Tibial artery (tissue), 4 donors: ENCODE results near the gene KLK5.
"Not testable (repeated sequence)": the region's sequence is repeated elsewhere in the genome, so short reads cannot be mapped to it uniquely, and the experiment has no call there.

Source experiments
- DNase-seq, 2 donors: peaks; one replicate each; pipeline ENCODE4 v3.0.0-alpha.2; 2019
- H3K27ac ChIP-seq, 2 donors: fragments of 200-600 bp; sonication (generic) in 1 of 2; 1 replicate in 1 of 2; 2 replicates in 1 of 2; pipeline ENCODE4 v1.5.1; 2018 to 2019; ENCODE audit warnings: mild to moderate bottlenecking in 1 of 2
- H3K27me3 ChIP-seq, 2 donors: fragments of 200-600 bp; sonication (generic) in 1 of 2; one replicate each; pipeline versions ENCODE4 v1.5.1 to v1.6.0; 2016 to 2019
- H3K36me3 ChIP-seq, 3 donors: fragments of 200-600 bp; sonication (generic) in 2 of 3; one replicate each; pipeline ENCODE4 v1.5.1; 2016 to 2019; ENCODE audit warnings: mild to moderate bottlenecking in 2 of 3
- H3K4me1 ChIP-seq, 4 donors: fragments of 200-600 bp; sonication (generic) in 2 of 4; 1 replicate in 3 of 4; 2 replicates in 1 of 4; pipeline ENCODE4 v1.5.1; 2016 to 2019
- H3K4me3 ChIP-seq, 2 donors: fragments of 200-600 bp; sonication (generic) in 1 of 2; 1 replicate in 1 of 2; 2 replicates in 1 of 2; pipeline ENCODE4 v1.5.1; 2018 to 2019; ENCODE audit warnings: mild to moderate bottlenecking in 2 of 2
- H3K9me3 ChIP-seq, 3 donors: fragments of 200-600 bp; sonication (generic) in 1 of 3; one replicate each; pipeline ENCODE4 v1.5.1; 2016 to 2019
- intact Hi-C: fragments of 100-400 bp; cut with DNase I; formaldehyde crosslinking; loops from one replicate; pipeline ENCODE4 v1.15.0; 2023; ENCODE audit warnings: low total_unique reads
- TF ChIP-seq, protein P1 (sequence below), 2 experiments: fragments of 200-600 bp in 1 of 2; fragments of 450-650 bp in 1 of 2; IDR thresholded peaks; one replicate each; pipeline ENCODE4 v1.5.1; 2017 to 2019; ENCODE audit warnings: antibody characterized with exemption in 2 of 2, mild to moderate bottlenecking in 1 of 2, moderate library complexity in 1 of 2

KLK5 gene

DNA sequence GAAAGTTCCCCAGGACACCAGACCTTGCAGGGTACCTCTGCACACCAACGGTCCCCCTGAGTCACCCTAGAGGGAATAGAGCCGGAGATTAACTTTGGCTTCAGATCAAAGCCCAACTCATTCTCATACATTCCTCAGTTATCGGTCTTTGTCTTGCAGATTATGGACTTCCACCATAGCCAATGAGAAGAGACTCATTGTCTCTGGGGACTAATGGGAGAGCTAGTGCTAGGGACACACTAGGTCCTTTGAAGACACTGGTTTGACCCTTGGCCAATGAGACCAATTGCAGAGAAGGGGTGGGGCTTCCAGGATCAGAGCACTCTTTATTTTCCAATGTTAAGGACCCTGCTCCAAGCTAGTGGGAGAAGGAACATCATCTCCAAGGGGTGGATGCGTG is 24.8 kb upstream of the KLK5 start:
- Histone ChIP-seq H3K27ac (no peak overlapping the region), H3K4me1 (no peaks in the 10 kb centered on the region), H3K4me3 (no peak overlapping the region), H3K27me3 (peaks cover 0 to 34% of the 10 kb centered on the region in 2 donors), H3K36me3 (no peaks in the 10 kb centered on the region), H3K9me3 (no peaks in the 10 kb centered on the region)
- DNase-seq = no peak
- TF ChIP-seq, protein P1, sequence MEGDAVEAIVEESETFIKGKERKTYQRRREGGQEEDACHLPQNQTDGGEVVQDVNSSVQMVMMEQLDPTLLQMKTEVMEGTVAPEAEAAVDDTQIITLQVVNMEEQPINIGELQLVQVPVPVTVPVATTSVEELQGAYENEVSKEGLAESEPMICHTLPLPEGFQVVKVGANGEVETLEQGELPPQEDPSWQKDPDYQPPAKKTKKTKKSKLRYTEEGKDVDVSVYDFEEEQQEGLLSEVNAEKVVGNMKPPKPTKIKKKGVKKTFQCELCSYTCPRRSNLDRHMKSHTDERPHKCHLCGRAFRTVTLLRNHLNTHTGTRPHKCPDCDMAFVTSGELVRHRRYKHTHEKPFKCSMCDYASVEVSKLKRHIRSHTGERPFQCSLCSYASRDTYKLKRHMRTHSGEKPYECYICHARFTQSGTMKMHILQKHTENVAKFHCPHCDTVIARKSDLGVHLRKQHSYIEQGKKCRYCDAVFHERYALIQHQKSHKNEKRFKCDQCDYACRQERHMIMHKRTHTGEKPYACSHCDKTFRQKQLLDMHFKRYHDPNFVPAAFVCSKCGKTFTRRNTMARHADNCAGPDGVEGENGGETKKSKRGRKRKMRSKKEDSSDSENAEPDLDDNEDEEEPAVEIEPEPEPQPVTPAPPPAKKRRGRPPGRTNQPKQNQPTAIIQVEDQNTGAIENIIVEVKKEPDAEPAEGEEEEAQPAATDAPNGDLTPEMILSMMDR (IDR thresholded peaks at IDR 0.05) = no peak
- intact Hi-C loops = no loop called here

DNA sequence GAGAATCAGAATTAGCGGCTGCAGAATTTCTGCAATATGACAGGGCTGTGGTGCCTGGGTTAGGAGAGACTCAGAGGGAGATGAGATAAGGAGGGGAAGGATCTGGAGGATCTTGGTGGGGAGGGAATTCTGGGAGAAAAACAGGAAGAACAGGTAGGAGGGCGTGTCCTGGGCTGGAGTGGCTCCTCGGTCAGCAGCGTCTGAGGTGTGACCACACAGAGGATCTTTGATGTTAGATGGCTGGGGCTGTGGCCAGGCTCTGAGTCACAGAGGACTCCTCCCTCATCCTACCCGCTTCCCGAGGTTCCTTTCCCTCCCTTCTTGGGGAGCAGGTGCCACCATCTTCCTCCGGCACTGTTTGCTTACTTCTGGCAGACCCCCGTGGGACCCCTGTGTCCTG is 22.9 kb upstream of the KLK5 start:
- no peaks in the 10 kb centered on the region for H3K36me3 ChIP-seq
- intact Hi-C loops = no loop called here

DNA sequence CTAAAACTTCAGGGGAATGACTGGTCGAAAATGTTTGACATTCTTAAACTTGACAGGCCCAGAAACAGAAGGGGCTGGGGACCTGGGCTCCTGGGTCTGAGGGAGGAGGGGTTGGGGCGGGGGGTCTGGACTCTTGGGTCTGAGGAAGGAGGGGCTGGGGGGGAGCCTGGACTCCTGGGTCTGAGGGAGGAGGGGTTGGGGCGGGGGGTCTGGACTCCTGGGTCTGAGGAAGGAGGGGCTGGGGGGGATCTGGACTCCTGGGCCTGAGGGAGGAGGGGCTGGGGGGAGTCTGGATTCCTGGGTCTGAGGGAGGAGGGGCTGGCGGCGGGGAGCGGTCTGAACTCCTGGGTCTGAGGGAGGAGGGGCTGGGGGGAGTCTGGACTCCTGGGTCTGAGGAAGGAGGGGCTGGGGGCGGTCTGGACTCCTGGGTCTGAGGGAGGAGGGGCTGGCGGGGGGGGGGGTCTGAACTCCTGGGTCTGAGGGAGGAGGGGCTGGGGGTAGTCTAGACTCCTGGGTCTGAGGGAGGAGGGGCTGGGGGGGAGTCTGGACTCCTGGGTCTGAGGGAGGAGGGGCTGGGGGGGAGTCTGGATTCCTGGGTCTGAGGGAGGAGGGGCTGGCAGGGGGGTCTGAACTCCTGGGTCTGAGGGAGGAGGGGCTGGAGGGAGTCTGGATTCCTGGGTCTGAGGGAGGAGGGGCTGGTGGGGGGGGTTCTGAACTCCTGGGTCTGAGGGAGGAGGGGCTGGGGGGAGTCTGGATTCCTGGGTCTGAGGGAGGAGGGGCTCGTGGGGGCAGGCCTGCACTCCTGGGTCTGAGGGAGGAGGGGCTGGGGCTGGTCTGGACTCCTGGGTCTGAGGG is 22.1 kb upstream of the KLK5 start:
- H3K4me1 ChIP-seq = no peaks in the 10 kb centered on the region
- peaks cover 0 to 19% of the 10 kb centered on the region in 2 donors for H3K27me3 ChIP-seq
- no peaks in the 10 kb centered on the region for H3K36me3 ChIP-seq
- TF ChIP-seq, protein P1 (IDR thresholded peaks at IDR 0.05) = no peak
- H3K9me3 ChIP-seq = no peaks in the 10 kb centered on the region
- H3K27ac ChIP-seq = no peak overlapping the region
- intact Hi-C loops = no loop called here
- DNase-seq = no peak
- H3K4me3 ChIP-seq = no peak overlapping the region

More for the DNA sequence above, 22.9 kb upstream of the KLK5 start:
- TF ChIP-seq, protein P1 (IDR thresholded peaks at IDR 0.05) = no peak
- H3K27me3 ChIP-seq = peaks cover 0 to 26% of the 10 kb centered on the region in 2 donors
- no peak overlapping the region for H3K27ac ChIP-seq
- DNase-seq = no peak
- H3K4me3 ChIP-seq = no peak overlapping the region
- no peaks in the 10 kb centered on the region for H3K4me1 ChIP-seq
- H3K9me3 ChIP-seq = no peaks in the 10 kb centered on the region

DNA sequence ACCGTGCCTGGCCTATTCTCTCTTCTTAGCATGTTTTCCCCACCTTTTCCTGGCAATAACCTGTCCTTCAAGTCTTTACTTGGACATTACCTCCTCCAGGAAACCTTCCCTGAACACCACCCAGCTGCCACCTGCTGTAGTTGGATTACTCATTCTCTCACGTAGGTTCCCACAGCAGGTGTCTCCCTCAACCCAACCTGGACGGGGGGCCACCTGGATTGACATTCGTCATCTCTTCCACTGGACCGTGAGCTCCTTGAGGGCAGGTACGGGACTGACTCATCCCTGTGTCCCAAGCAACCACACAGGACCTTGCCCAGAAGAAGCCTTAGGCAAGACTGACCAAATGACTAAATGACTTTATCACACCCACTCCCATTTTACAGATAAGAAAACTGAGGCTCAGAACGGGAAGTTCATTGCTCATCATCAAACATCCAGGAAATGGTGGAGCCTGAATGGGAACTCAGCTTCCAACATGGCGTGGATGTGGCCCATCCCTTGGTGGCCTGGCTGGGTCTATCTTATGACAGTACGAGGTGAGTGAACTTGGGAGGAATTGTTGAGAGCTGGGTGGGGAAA is 20.0 kb upstream of the KLK5 start:
- TF ChIP-seq, protein P1 (IDR thresholded peaks at IDR 0.05) = no peak
- Histone ChIP-seq H3K27me3 (peaks cover 0 to 26% of the 10 kb centered on the region in 2 donors), H3K36me3 (no peaks in the 10 kb centered on the region), H3K4me3 (no peak overlapping the region), H3K27ac (no peak overlapping the region), H3K9me3 (no peaks in the 10 kb centered on the region), H3K4me1 (no peaks in the 10 kb centered on the region)
- DNase-seq = no peak
- intact Hi-C loops = no loop called here

DNA sequence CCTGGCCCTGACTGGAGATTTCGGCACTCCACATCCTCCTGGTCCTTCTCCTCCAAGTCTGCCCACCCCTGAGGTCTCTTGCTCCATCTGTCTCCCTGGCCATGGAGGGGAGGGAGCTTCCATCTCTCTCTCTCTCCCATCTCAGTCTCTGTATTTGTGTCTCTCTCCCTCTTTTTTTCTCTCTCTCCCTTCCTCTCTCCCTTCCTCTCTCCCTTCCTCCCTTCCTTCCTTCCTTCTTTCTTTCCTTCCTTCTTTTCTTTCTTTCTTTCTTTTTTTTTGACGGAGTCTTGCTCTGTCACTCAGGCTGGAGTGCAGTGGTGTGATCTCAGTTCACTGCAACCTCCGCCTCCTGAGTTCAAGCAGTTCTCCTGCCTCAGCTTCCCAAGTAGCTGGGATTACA is 17.0 kb upstream of the KLK5 start:
- H3K27ac ChIP-seq, H3K4me3 ChIP-seq, H3K4me1 ChIP-seq, H3K9me3 ChIP-seq, H3K36me3 ChIP-seq, DNase-seq, intact Hi-C loops: not testable (repeated sequence)
- H3K27me3 ChIP-seq = peaks cover 0 to 19% of the 10 kb centered on the region in 2 donors

DNA sequence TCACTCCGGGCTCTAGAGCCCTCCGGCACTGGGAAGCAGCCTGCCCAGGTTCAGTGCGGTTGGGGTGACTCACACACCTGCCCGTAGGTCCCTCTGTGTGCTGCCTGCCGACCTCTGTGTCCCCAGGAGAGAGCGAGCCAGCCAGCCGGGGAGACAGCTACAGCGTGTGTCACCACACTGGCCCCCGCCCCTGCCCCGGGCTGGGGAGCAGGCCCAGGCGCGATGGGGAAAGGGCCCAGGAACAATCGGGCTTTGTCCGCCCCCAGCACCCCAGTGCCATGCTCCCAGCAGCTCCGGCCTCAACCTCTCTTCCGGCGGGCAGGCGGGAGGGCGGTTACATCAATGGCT is 16.5 kb upstream of the KLK5 start, which contains the start of gene KLK6:
Gene KLK6, minus strand, starts transcription at position 179 of the 348 bp plus-strand sequence. CDS start 1,487 bp downstream, outside the sequence.
- Histone ChIP-seq H3K9me3 (no peaks in the 10 kb centered on the region), H3K27ac (no peak within 1 kb of the TSS), H3K4me1 (no peaks in the 10 kb centered on the region), H3K27me3 (peaks cover 0 to 19% of the 10 kb centered on the region in 2 donors), H3K36me3 (no peaks in the 10 kb centered on the region), H3K4me3 (no peak within 1 kb of the TSS)
- TF ChIP-seq, protein P1 (IDR thresholded peaks at IDR 0.05) = no peak
- intact Hi-C loops = no loop called here
- DNase-seq = no peak
